Loucy (cell line): ENCODE data around the gene UNC80.

Source experiments
- CTCF ChIP-seq: fragments of 200-600 bp; sonication (generic); conservative IDR thresholded peaks from 2 replicates; pipeline ENCODE4 v1.5.1; 2014; ENCODE audit warnings: mild to moderate bottlenecking, antibody characterized with exemption, low read length
- EZH2phosphoT487 ChIP-seq: fragments of 200-600 bp; IDR thresholded peaks from 2 replicates; pipeline ENCODE4 v1.6.1; 2018; ENCODE audit warnings: antibody characterized with exemption, mild to moderate bottlenecking, moderate library complexity, borderline replicate concordance

DNA sequence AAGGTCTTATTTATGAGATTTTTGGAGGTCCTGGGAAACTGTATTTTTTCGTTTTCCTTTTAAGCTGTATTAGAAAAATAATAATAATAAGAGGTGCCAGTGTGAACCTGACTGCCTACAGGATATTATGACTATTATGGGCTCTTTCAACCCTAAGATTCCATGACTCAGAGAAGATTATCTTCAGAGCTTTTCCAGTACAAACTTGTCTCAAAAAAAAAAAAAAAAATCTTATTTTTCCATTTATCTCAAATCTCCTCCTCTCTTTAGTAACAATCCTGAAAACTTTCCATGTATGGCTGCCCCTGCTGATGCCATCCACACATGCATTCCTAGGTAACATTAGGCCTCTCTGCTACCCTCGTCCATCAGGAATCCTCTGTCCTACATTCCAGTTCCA, 194.1 kb downstream of the UNC80 start:
- TF ChIP-seq CTCF, result no peak
- no peak for TF ChIP-seq EZH2phosphoT487
